Limb (tissue), 2 donors: ENCODE data around the gene GGA2.
"Not testable (repeated sequence)": the region's sequence is repeated elsewhere in the genome, so short reads cannot be mapped to it uniquely, and the experiment has no call there.

ENCODE experiments used
- DNase-seq, 2 donors: peaks; one replicate each; pipeline ENCODE4 v3.0.0-alpha.2; 2016; ENCODE audit errors: extremely low spot score in 2 of 2

Gene GGA2

DNA sequence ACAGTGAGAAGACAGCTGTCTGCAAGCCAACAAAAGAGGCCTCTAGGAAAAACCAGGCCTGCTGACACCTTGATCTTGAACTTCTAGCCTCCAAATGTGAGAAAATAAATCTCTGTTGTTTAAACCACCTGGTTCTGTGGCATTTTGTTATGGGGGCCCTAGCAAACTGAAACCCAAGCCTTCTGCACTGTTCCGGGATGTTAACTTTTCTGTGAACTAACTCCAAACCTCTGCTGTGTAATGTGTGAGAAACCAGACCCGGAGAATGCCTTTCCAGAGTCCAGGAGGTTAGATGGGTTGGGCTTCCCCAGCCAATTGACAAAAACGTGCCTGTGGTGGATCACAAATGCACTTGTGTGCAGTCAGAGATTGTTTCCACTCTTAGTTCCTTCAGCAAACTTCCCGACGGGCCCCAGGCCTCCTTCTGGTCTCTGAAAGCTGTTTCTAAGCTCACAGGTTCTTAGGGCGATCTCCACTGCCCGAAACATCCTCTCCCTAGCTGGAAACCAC is 13.6 kb upstream of the GGA2 start:
- no peak for DNase-seq

DNA sequence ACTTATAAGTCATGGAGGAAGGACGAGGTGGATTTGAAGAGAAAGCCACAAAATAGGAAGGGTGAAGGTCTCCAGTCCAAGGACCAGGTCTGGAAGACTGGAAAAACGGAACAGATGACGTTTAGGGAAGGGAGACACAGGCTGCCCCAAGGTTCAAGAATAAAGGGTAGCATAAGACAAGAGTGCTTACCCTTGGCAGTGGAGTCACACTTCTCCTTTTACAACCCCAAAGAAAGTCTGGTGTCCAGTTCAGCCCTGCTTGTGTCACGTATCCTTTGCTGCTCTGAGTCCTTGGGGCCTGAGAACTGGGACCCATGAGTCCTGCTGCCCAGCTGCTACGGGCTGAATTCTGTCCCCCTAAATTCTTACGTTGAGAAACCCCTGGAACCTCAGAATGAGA is 13.0 kb upstream of the GGA2 start:
- DNase-seq: no peak

DNA sequence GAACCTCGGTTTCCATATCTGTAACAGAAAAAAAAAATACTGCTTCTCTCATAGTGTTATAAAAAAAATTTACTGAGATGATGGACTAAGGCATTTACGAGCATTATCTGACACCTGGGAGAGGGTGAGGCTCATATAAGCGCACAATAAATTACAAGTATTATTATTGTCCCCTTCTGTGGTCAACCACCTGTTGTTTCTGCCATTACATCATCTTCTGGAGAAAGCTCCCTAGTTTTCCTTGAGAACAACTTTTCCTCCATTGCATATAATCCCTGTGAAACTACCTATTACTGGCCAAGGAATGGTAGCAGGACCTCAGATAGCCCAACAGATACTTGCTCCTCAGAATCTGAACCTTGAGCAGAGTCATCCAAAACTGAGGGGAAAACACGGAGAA is 11.7 kb upstream of the GGA2 start:
- no peak for DNase-seq

DNA sequence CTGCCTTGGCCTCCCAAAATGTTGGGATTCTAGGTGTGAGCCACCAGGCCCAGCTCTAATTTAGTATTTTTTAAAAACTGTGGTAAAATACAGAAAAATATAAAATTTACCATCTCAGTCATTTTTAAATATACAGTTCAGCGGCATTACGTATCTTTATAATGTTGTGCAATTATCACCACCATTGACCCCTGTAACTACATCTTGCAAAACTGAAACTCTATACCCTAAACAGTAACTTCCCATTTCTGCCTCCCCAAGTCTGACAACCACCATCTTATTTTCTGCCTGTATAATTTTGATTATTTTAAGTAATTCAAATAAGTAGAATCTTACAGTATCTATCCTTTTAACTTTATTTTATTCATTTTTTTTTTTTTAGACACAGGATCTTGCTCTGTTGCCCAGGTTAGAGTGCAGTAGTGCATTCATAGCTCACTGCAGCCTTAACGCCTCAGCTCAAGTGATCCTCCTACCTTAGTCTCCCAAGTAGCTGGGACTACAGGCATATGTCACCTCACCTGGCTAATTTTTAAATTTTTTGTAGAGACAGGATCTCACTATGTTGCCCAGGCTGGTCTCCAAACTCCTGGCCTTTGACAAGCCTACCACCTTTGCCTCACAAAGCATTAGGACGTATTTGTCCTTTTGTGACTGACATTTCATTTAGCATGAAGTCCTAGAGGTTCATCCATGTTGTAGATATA is 10.9 kb upstream of the GGA2 start:
- DNase-seq: no peak

DNA sequence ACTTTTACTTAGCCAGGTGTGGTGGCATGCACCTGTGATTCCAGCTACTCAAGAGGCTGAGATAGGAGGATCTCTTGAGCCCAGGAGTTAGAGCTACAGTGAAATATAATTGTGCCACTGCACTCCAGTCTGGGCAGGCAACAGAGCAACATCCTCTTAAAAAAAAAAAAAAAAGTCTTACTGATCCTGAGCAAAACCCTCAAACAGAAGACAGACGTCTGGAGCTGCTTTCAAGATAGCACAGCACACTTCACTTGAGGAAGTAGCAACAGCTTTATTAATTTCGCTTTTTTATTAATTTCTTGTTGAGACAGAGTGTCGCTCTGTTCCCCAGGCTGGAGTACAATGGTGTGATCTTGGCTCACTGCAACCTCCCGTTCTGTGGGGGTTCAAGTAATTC is 10.2 kb upstream of the GGA2 start:
- no peak for DNase-seq

DNA sequence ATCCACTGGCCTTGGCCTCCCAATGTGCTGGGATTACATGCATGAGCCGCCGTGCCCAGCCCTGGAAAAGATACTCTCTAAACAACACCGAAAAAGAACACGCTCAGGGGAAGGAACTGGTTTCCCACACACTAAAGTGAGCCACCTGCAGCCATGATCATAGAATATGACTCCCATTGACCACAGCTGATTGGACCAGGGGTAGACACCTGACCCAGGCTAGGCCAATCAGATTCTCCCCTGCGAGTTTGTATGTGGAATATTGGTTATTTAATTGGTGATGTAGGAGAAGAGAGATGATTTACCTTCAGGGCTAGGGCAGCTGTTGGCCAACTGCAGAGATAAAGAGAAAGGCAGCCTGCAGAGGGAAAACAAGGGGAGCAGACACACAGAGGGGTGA is 9.0 kb upstream of the GGA2 start:
- DNase-seq: no peak

DNA sequence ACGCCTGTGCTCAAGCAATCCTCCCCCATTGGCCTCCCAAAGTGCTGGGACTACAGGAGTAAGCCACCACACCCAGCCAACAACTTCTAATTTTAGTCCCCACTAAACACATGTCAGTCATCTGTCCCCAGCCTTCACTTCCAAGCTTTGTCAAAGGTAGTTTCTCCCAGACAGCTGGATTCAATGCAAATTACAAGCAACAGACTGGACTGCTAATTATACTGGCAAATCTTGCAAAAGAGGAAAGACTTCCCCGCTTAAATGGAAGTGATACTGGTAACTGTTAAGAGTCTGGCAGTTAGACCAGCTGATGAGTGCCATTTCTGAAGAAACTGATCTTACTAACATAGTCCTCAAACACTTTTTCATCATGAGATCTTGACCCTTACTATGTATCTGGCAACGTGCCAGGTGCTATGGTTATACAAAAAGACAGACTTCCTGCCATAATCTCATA is 8.2 kb upstream of the GGA2 start:
- no peak for DNase-seq

DNA sequence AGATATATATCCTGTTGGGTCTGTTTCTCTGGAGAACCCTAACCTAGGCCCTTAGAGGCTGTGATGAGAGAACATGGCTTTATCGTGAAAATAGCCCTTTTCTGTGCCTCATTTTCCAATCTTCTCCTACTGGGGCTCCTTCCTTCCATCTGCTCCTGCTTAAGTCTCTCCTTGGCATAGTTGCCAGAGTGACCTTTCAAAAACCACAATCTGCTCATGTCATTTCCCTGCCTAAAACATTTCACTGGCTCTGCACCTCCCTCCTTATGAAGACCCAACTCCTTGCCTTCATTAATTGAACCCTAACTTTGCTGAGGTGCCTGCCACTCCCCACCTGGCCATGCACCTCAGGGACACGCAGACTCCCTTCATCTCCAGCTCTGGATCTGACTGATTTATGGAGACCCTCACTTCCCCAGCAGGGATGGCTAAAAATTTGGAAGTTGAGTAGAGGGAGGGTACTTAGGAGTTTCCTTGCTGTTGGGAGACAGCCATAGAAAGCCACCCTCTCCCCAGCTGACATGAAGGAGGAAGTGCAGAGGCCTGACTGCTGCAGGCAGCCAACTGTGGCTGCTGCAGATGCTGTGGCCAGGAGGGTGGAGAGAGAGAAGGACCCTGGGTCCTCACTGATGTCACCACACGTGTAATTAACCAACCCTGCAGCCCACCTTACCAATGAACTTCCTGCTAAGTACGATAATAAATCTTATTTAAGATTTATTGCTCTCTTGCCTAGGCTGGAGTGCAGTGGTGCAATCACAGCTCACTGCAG is 6.3 kb upstream of the GGA2 start:
- no peak for DNase-seq

DNA sequence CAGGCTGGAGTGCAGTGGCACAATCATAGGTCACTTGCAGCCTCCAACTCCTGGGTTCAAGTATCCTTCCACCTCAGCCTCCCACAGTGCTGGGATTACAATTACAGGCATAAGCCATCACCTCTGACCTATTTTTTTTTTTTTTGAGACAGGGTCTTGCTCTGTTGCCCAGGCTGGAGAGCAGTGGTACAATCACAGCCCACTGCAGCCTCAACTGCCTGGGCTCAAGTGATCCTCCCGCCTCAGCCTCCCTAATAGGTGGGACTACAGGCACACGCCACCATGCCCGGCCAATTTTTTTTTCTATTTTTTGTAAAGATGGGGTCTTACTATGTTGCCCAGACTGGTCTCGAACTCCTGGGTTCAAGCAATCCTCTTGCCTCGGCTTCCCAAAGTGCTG is 5.6 kb upstream of the GGA2 start:
- DNase-seq: no peak

DNA sequence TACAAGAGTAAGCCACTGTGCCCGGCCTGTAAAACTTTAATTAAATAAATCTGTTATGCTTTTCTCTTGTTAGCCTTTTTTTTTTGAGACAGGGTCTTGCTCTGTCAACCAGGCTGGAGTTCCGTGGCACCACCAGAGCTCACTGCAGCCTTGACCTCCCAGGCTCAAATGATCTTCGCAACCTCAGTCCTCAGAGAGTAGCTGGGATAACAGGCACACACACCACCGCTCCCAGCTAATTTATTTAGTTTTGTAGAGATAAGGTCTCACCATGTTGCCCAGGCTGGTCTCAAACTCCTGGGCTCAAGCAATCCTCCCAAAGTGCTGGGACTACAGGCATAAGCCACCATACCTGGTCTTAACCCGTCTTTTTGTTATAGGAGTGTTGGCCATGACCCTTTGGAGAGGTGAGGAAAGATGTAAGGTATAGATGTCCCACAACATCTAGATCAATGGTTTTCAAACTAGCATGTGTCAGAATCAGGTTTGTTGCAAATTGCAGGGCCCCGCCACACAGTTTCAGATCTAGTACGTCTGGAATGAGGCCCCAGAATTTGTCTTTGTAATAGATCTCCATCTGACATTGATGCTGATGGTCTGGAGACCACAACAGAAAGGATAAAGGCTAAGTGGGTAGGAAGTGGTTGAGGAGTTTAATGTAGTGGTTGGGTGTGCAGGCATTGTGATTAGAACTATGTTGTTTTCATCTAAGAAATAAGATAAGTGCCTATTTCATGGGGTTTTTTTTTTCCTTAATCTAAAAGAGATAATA is 4.3 kb upstream of the GGA2 start:
- no peak for DNase-seq

DNA sequence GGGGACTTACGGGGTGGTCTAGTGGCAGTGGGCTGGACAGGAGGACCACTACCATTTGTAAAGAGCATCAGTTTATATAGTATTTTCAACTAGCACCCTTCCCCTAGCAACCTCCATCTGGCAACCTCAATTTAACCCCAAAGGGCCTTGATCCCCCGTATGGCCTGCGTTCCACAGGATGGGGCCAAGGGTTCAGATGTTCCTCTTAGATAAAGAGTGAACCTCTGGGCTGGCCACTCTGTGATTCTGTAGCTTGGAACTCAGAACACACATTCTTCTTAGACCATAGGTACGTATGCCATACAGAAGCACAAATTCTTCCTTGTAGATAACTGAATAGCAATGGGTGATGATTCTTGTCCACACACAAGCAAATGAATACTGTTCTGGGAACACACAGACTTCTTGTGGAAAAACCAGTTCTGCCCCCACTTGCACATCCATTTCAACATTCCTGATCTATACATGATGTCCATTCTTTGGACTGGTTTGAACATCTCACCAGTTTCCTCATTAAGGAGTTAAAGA is 1.9 kb upstream of the GGA2 start:
- no peak for DNase-seq

DNA sequence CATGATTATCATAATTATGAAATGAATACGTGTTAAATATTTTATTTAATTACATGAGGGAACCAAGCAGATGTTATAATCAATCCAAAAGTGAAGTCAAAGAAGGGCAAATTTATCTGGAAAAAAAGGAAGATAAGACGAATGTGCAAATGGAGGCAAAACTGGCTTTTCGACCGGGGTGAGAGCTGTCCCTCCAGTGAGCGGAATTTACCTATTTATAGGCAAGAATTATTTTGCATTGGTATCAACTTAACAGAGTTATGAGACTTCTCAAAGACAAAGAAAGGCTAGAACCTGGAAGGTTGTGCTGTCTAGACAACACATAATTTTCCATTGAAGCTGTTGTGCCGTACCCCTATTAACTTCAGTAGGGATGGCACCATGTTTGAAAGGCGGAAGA is 1.4 kb upstream of the GGA2 start:
- DNase-seq: no peak

DNA sequence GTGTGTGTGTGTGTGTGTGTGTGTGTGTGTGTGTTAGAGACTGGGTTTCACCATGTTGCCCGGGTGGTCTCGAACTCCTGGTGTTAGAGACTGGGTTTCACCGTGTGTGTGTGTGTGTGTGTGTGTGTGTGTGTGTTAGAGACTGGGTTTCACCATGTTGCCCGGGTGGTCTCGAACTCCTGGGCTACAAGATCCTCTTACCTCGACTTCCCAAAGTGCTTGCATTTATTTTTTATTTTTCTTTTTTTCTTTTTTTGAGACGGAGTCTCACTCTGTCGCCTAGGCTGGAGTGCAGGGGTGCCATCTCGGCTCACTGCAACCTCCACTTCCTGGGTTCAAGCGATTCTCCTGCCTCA is 599 bp upstream of the GGA2 start:
- not testable (repeated sequence) for DNase-seq

DNA sequence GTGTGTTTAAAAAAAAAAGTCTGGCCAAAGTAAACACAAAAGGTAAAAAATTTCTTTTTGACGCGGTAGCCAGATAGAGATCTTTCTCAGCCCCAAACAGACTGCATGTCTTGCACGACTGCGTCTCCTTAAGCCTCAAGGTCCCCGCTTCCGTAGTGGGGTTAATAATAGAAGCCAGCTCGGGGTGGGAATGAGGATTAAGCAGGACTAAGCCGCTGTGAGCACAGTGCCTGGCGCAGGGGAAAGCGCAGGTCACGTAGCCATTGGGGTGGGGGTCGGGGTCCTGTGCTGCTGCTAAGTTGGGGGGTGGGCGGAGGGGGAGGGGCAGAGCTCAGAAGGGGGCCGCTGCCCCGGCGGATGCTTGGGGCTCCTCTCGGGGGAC is 521 bp downstream of the GGA2 start:
- no peak for DNase-seq

DNA sequence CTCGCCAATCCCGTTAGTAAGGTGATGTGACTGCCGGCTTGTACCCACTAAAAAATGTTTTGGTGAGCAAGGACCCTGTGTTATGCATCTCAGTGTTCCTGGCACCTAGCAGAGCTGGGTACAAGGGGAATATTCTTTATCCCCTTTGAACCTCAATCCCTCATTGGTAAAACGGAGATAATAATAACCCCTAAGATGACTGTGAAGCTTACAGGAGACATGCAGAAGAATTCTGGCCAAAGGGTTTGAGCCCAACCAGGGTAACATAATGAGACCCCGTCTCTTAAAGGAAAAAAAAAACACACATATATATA is 896 bp downstream of the GGA2 start:
- DNase-seq: no peak

DNA sequence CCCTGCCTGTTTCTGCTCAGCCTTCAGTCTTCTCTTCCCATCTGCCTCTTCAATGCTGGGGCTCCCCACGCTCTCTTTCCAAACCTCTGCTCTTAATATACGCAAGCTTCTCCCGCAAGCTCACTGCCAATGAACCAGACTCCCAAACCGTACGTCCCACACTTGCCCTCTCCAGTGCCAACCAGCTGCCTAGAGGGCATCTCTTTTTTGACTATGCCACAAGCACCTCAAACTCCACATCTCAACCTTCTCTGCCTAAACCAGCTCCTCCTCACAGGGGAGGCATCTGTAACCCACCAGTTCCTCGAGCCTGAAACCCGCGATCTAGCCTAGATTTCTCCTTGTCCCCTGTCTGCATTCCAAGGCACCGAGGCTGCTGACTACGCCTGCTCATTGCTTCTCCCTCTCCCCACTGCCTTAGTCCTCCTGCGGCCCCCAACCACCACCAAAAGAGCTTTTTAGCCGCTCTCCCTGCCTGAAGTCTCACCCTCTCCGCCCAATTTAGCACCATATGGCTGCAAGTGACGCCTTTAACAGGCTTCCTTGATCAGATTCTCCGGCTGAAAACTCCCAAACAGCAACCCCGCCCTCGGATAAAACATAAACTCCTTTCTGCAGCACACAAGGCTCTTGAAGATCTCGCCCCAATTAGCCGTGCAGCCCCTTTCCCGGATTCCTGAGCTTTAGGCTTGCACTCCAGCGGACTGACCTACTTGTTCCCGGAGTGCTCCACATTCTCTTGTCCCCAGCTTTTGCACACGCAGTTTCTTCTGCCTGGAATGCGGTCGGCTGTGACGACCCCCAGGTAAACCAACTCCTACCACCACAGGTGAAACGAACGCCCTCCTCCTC is 1.5 kb downstream of the GGA2 start:
- peak in 1 of 2 donors; percentile 50 for DNase-seq

DNA sequence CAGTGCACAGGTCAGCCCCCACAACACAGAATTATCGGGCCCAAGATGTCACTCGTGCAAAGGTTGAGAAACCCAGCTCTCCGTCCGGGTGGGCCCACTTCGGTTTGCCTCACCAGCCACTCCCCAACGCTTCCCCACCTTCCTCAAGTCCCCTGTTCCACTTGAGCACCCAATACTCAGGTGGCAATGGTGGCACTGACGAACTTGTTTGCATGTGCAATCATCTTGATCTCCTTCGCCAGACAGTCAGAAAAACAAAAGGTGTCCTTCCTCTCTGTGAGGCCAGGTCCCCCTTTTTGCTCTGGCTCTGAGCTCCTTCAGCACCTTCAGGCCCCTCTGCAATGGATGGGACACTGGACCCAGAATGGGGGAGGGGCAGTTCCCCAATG is 3.7 kb downstream of the GGA2 start:
- no peak for DNase-seq

DNA sequence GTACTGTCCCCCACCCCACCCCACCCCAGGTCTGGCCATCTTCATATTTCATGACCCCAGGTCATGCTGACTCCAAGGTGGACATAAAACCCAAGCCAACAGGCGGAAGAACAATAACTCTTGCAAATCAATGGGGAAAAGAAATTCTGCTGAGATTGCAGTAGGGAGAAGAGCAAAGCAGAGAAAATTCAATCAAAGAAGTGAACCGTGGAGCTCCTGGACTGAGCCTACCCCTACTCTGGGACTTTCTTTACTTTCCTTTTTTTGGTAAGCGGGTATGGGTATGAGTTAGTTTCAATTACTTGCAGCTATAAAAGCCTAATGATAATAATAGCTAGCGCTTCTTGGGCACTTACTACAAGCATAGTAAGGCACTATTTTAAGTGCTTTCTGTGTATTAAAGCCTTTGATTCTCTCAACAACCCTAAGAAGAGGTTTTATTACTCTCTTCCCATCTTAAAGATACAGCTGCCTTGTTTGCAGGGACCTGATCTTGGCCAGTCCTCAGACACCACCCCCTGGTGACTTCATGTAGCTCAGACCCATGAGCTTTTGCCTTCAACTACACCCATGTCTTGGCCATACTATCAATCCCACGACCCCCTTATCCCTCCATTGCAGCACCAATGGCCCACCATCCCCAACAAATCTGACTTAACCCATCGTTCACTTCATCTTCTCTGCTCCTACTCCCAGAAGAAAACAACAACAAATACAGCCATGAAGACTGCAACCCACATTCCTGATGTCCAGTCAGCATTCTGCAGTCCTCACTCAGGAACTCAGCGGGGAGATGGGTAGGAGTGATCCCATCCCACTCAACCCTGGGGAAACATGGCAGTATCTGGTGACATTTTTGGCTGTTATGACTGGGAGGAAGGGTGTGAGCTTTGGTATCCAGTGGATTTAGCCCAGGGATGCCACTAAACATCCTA is 4.4 kb downstream of the GGA2 start:
- DNase-seq: no peak

DNA sequence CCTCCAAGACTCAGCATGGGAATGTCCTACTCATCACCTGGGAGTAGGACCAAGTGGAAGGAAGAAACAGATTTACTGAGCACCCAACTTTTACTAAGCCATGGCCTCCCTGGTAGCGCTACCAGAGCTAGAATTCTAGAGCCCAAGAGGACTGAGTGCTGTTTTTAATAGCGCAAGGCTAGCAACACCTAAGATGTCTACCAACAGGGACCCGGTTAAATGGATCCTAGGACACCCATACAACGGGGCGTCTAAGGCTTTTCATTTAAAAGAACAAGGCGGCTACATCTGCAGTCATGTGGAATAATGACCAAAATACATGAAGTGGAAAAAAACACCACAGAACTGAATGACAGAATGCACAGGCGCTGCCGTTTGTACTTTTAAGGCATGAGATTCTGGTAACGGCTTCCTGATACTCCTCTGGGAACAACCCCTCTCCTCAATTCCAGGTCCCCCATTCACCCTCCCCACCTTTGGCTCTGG is 5.1 kb downstream of the GGA2 start:
- DNase-seq: no peak
